ENCODE results near the gene KCNE1.
"Not testable (repeated sequence)": the region's sequence is repeated elsewhere in the genome, so short reads cannot be mapped to it uniquely, and the experiment has no call there.

GRCh38 chr21:34447018-34447417 is 65.0 kb downstream of the KCNE1 start:
- TF ChIP-seq CTCF, POLR2A (IDR thresholded peaks at IDR 0.05): not testable (repeated sequence)

Measured in right lobe of liver (tissue), 4 donors.